H1 (cell line): ENCODE results near the gene YOD1. TPM values are rescaled to one million over a fixed set of nuclear protein-coding genes. Genes with fewer than 3 reads are reported as not detected.

Experiments used
- CTCF ChIA-PET: fragments of 300-600 bp; sonication (Branson Sonifier 250); formaldehyde crosslinking; loops from one replicate; lab custom pipeline; 2021; ENCODE audit not compliant: partially characterized antibody; lab: Charles Lee
- POLR2A ChIA-PET: fragments of 300-600 bp; sonication (Branson Sonifier 250); formaldehyde crosslinking; loops from one replicate; lab custom pipeline; 2021; ENCODE audit warnings: inconsistent platforms; ENCODE audit not compliant: partially characterized antibody; lab: Charles Lee
- DNase-seq, 2 experiments: peaks; one replicate each; pipeline versions ENCODE4 v3.0.0 to v3.0.0-alpha.2; 2010 to 2022; ENCODE audit warnings: low spot score in 2 of 2, low read depth in 1 of 2, mixed read lengths in 1 of 2
- FAIRE-seq: peaks from 2 replicates; lab custom pipeline; 2011; peaks lifted over from hg19 to GRCh38; lab: Jason Lieb, UNC
- H2AFZ ChIP-seq: 2 replicates; pipeline ENCODE4 v1.8.1; 2012; ENCODE audit warnings: low read length, inconsistent platforms
- H2AK5ac ChIP-seq: 2 replicates; pipeline ENCODE4 v1.6.1; 2013; ENCODE audit warnings: low read depth, low read length
- H2BK120ac ChIP-seq: replicated peaks from 2 replicates; pipeline ENCODE3; 2013; ENCODE audit warnings: low read depth, low read length, inconsistent platforms
- H2BK12ac ChIP-seq: 2 replicates; pipeline ENCODE4 v1.6.1; 2013; ENCODE audit warnings: low read depth, low read length
- H2BK15ac ChIP-seq: 2 replicates; pipeline ENCODE4 v1.6.1; 2013; ENCODE audit warnings: low read length
- H2BK20ac ChIP-seq: 2 replicates; pipeline ENCODE4 v1.6.1; 2013; ENCODE audit warnings: low read length
- H2BK5ac ChIP-seq: 2 replicates; pipeline ENCODE4 v1.6.1; 2013; ENCODE audit warnings: low read depth, low read length
- H3K14ac ChIP-seq: 2 replicates; pipeline ENCODE4 v1.6.1; 2013; ENCODE audit warnings: inconsistent platforms; ENCODE audit not compliant: insufficient read length
- H3K18ac ChIP-seq: 2 replicates; pipeline ENCODE4 v1.6.1; 2013; ENCODE audit warnings: low read length; ENCODE audit errors: extremely low read depth
- H3K23ac ChIP-seq: 2 replicates; pipeline ENCODE4 v1.6.1; 2013; ENCODE audit warnings: inconsistent platforms; ENCODE audit not compliant: insufficient read length
- H3K23me2 ChIP-seq: 2 replicates; pipeline ENCODE4 v1.6.1; 2013; ENCODE audit warnings: low read depth, low read length
- H3K27ac ChIP-seq: 2 replicates; pipeline ENCODE4 v1.6.1; 2011; ENCODE audit warnings: low read depth, low read length, inconsistent platforms
- H3K27me3 ChIP-seq, 4 experiments: replicated peaks in 1 of 4; 1 replicate in 1 of 4; 2 replicates in 3 of 4; pipeline versions ENCODE4 v1.6.1 to v1.8.1; 2011 to 2013; ENCODE audit warnings: low read length in 3 of 4, mild to moderate bottlenecking in 3 of 4, inconsistent platforms in 2 of 4, mixed read lengths in 2 of 4, moderate library complexity in 1 of 4; ENCODE audit not compliant: control insufficient read depth in 3 of 4, insufficient read depth in 3 of 4; ENCODE audit errors: extremely low read depth in 1 of 4
- H3K36me3 ChIP-seq, 4 experiments: 2 replicates each; pipeline versions ENCODE4 v1.6.1 to v1.8.1; 2011 to 2013; ENCODE audit warnings: mild to moderate bottlenecking in 4 of 4, low read length in 3 of 4, moderate library complexity in 2 of 4, control low read depth in 1 of 4, inconsistent platforms in 1 of 4; ENCODE audit not compliant: insufficient read depth in 4 of 4, control insufficient read depth in 2 of 4
- H3K4ac ChIP-seq: replicated peaks from 2 replicates; pipeline ENCODE3; 2013; ENCODE audit warnings: low read length, low read depth, mixed read lengths, inconsistent platforms; ENCODE audit not compliant: insufficient read length
- H3K4me1 ChIP-seq, 4 experiments: replicated peaks in 1 of 4; 1 replicate in 1 of 4; 2 replicates in 3 of 4; pipeline versions ENCODE4 v1.6.1 to v1.8.1; 2011 to 2013; ENCODE audit warnings: low read length in 3 of 4, inconsistent platforms in 2 of 4, mixed read lengths in 1 of 4; ENCODE audit not compliant: insufficient read depth in 4 of 4, control insufficient read depth in 3 of 4
- H3K4me2 ChIP-seq, 2 experiments: 2 replicates each; pipeline versions ENCODE4 v1.6.1 to v1.8.1; 2011 to 2013; ENCODE audit warnings: low read depth in 2 of 2, low read length in 2 of 2, control low read depth in 1 of 2, inconsistent platforms in 1 of 2, mild to moderate bottlenecking in 1 of 2; ENCODE audit not compliant: insufficient read depth in 1 of 2
- H3K4me3 ChIP-seq, 4 experiments: fragments of 200-600, 300-600 bp in 1 of 4; sonication (generic), shearing (Covaris generic), sonication (Bioruptor Twin) in 1 of 4; 2 replicates each; pipeline versions ENCODE4 v1.5.1 to v1.8.1; 2011 to 2016; ENCODE audit warnings: low read length in 4 of 4, low read depth in 3 of 4, control low read depth in 2 of 4, inconsistent platforms in 2 of 4, mild to moderate bottlenecking in 2 of 4, mixed read lengths in 1 of 4, moderate library complexity in 1 of 4; ENCODE audit not compliant: insufficient read depth in 2 of 4; ENCODE audit errors: extremely low read depth in 1 of 4
- H3K56ac ChIP-seq: replicated peaks from 2 replicates; pipeline ENCODE3; 2013; ENCODE audit warnings: low read depth, mild to moderate bottlenecking, mixed read lengths, low read length, inconsistent platforms; ENCODE audit not compliant: insufficient read length
- H3K79me1 ChIP-seq: 2 replicates; pipeline ENCODE4 v1.6.1; 2013; ENCODE audit warnings: low read depth, low read length, control low read depth
- H3K79me2 ChIP-seq, 2 experiments: 2 replicates each; pipeline versions ENCODE4 v1.6.1 to v1.8.1; 2012 to 2013; ENCODE audit warnings: low read length in 2 of 2, mild to moderate bottlenecking in 2 of 2, inconsistent platforms in 1 of 2; ENCODE audit not compliant: insufficient read depth in 2 of 2, control insufficient read depth in 1 of 2
- H3K9ac ChIP-seq, 4 experiments: replicated peaks in 1 of 4; 1 replicate in 1 of 4; 2 replicates in 3 of 4; pipeline versions ENCODE4 v1.6.1 to v1.8.1; 2011 to 2013; ENCODE audit warnings: low read depth in 3 of 4, low read length in 3 of 4, control low read depth in 2 of 4, mild to moderate bottlenecking in 2 of 4, moderate library complexity in 2 of 4, inconsistent platforms in 1 of 4; ENCODE audit errors: extremely low read depth in 1 of 4
- H3K9me3 ChIP-seq, 2 experiments: 2 replicates each; pipeline versions ENCODE4 v1.6.1 to v1.8.1; 2012 to 2013; ENCODE audit warnings: mild to moderate bottlenecking in 2 of 2, moderate library complexity in 2 of 2, control low read depth in 1 of 2, inconsistent platforms in 1 of 2, low read depth in 1 of 2, low read length in 1 of 2, mixed read lengths in 1 of 2; ENCODE audit not compliant: insufficient read depth in 2 of 2
- H4K20me1 ChIP-seq, 2 experiments: replicated peaks in 1 of 2; 2 replicates each; pipeline versions ENCODE3 to v1.8.1; 2011 to 2013; ENCODE audit warnings: inconsistent platforms in 2 of 2, low read length in 2 of 2, mild to moderate bottlenecking in 1 of 2; ENCODE audit not compliant: insufficient read depth in 2 of 2, control insufficient read depth in 1 of 2
- H4K5ac ChIP-seq: 2 replicates; pipeline ENCODE4 v1.6.1; 2013; ENCODE audit warnings: low read length, low read depth, mixed read lengths, inconsistent platforms; ENCODE audit not compliant: insufficient read length
- H4K8ac ChIP-seq: 2 replicates; pipeline ENCODE4 v1.8.0; 2013; ENCODE audit warnings: mild to moderate bottlenecking, moderate library complexity, low read length, inconsistent platforms; ENCODE audit not compliant: insufficient read depth; ENCODE audit errors: extremely low read depth
- H4K91ac ChIP-seq: replicated peaks from 2 replicates; pipeline ENCODE3; 2013; ENCODE audit warnings: low read length, mixed read lengths, inconsistent platforms; ENCODE audit not compliant: insufficient read length
- EZH2 ChIP-seq: fragments of 200-600 bp; sonication (generic); IDR thresholded peaks from 2 replicates; pipeline ENCODE4 v1.7.1; 2012; ENCODE audit warnings: low read depth, mild to moderate bottlenecking, moderate library complexity, low read length, inconsistent platforms; ENCODE audit not compliant: severe bottlenecking
- GTF2F1 ChIP-seq: IDR thresholded peaks from 2 replicates; pipeline ENCODE4 v1.6.1; 2012; ENCODE audit warnings: low read depth, low read length, improper control_type of control experiment, borderline replicate concordance
- KDM4A ChIP-seq: IDR thresholded peaks from one replicate; pipeline ENCODE4 v1.7.1; 2012; ENCODE audit warnings: low read depth, mild to moderate bottlenecking, moderate library complexity, low read length, inconsistent platforms; ENCODE audit not compliant: severe bottlenecking
- MAFK ChIP-seq: IDR thresholded peaks from 2 replicates; pipeline ENCODE4 v1.6.1; 2012; ENCODE audit warnings: low read depth, mild to moderate bottlenecking, improper control_type of control experiment, low read length
- NANOG ChIP-seq: IDR thresholded peaks from 2 replicates; pipeline ENCODE4 v1.6.1; 2011; ENCODE audit warnings: low read length, low read depth, mild to moderate bottlenecking, inconsistent platforms; ENCODE audit not compliant: insufficient read depth, poor library complexity, severe bottlenecking
- POLR2A ChIP-seq, 2 experiments: IDR thresholded peaks; 1 replicate in 1 of 2; 2 replicates in 1 of 2; pipeline ENCODE4 v1.6.1; 2011; ENCODE audit warnings: low read depth in 2 of 2, low read length in 2 of 2, mild to moderate bottlenecking in 2 of 2; ENCODE audit errors: control extremely low read depth in 1 of 2
- POU5F1 ChIP-seq: IDR thresholded peaks from 2 replicates; pipeline ENCODE4 v1.6.1; 2011; ENCODE audit warnings: low read depth, mild to moderate bottlenecking, low read length, moderate library complexity
- RBBP5 ChIP-seq: IDR thresholded peaks from 2 replicates; pipeline ENCODE4 v1.7.1; 2012; ENCODE audit warnings: low read depth, mild to moderate bottlenecking, inconsistent platforms, low read length, moderate library complexity, borderline replicate concordance
- RFX5 ChIP-seq: IDR thresholded peaks from 2 replicates; pipeline ENCODE4 v1.6.1; 2011; ENCODE audit warnings: low read depth, low read length, improper control_type of control experiment, borderline replicate concordance
- SIRT6 ChIP-seq: IDR thresholded peaks from one replicate; pipeline ENCODE4 v1.7.1; 2012; ENCODE audit warnings: low read length, inconsistent platforms
- SP2 ChIP-seq: IDR thresholded peaks from 2 replicates; pipeline ENCODE4 v1.6.1; 2012; ENCODE audit warnings: mild to moderate bottlenecking, low read length, inconsistent platforms
- SP4 ChIP-seq: IDR thresholded peaks from 2 replicates; pipeline ENCODE4 v1.6.1; 2012; ENCODE audit warnings: low read length, inconsistent platforms
- TCF12 ChIP-seq: IDR thresholded peaks from 2 replicates; pipeline ENCODE4 v1.6.1; 2011; ENCODE audit warnings: low read depth, mild to moderate bottlenecking, low read length
- WGBS, 2 experiments: shearing (Covaris generic) in 1 of 2; methylation state at CpG; one replicate each; pipeline versions ENCODE4 v1.1.6 to v1.1.7; 2013 to 2015; ENCODE audit warnings: low lambda C conversion rate in 2 of 2, mixed read lengths in 2 of 2, inconsistent platforms in 1 of 2, low coverage in 1 of 2, missing lambda C conversion rate in 1 of 2; ENCODE audit not compliant: insufficient replicate concordance in 2 of 2, insufficient coverage in 1 of 2, insufficient read length in 1 of 2; ENCODE audit errors: extremely low coverage in 1 of 2, missing lambda C conversion rate in 1 of 2; 5-methylcytosine and 5-hydroxymethylcytosine counted together
- polyA plus RNA-seq, 7 experiments: library from polyadenylated mRNA; depleted of rRNA in 3 of 7; stranded (reverse) in 5 of 7; unstranded in 2 of 7; fragments of >200 nt in 5 of 7; fragments of 200-250 nt in 2 of 7; gene quantifications; 1 replicate in 5 of 7; 2 replicates in 1 of 7; 4 replicates in 1 of 7; pipeline versions ENCODE4 v1.2.1 to v1.2.3, GENCODE V29; 2011 to 2013; ENCODE audit warnings: missing spikeins in 2 of 7, mixed read lengths in 2 of 7
- total RNA-seq: library from RNA; stranded (reverse); fragmentation: NEBNext Ultra II Directional; extraction: Animal tissue kit (Norgen Biotek cat#: 25700); gene quantifications from 2 replicates; pipeline ENCODE4 v1.2.1, GENCODE V29; 2021

Gene YOD1
- total and polyA plus RNA-seq, 2 of the 8 experiments (the other 6 are each of a cell fraction or from before 2014, with no cell fraction given), result 1.9 to 11.8 TPM

- TF ChIP-seq RBBP5, result no peak
- TF ChIP-seq POLR2A (IDR thresholded peaks at IDR 0.05; ENCODE audit: control extremely low read depth in 1 of 2, low read depth in 2 of 2, low read length in 2 of 2), result no peak
- TF ChIP-seq EZH2, result no peak
- TF ChIP-seq SP2, result no peak
- TF ChIP-seq RFX5, result no peak
- TF ChIP-seq MAFK, result no peak
- TF ChIP-seq SP4, result no peak
- no peak for TF ChIP-seq POU5F1
- TF ChIP-seq TCF12, result no peak
- no peak for TF ChIP-seq NANOG
- no peak for TF ChIP-seq KDM4A
- no peak for TF ChIP-seq SIRT6
- TF ChIP-seq GTF2F1, result no peak
- Histone ChIP-seq H4K91ac (no peak overlapping the region), H2BK15ac (no peak overlapping the region), H3K23me2 (no peaks in the 10 kb centered on the region), H4K5ac (no peak overlapping the region), H3K14ac (no peak overlapping the region), H3K79me2 (no peaks in the 10 kb centered on the region), H3K36me3 (peaks cover 2 to 30% (median 18%) of the 10 kb centered on the region in 4 experiments; a peak in 7 of 8 replicates), H3K56ac (no peak overlapping the region), H3K18ac (no peak overlapping the region), H3K9me3 (no peaks in the 10 kb centered on the region), H2AK5ac (no peak overlapping the region), H2BK5ac (no peak overlapping the region), H2BK20ac (no peak overlapping the region), H3K4ac (no peak overlapping the region), H3K4me2 (no peak overlapping the region), H3K79me1 (no peaks in the 10 kb centered on the region), H2AFZ (no peak overlapping the region), H3K23ac (no peak overlapping the region), H4K20me1 (no peaks in the 10 kb centered on the region), H3K9ac (no peak overlapping the region), H4K8ac (no peak overlapping the region), H3K4me1 (peaks cover 0 to 3% (median 1%) of the 10 kb centered on the region in 4 experiments; a peak in 2 of 7 replicates), H3K27ac (no peak overlapping the region), H3K4me3 (no peak overlapping the region), H2BK120ac (no peak overlapping the region), H3K27me3 (no peaks in the 10 kb centered on the region), H2BK12ac (no peak overlapping the region)
- DNase-seq (no peak), FAIRE-seq (no peak)
- POLR2A ChIA-PET, result no interaction called here
- CTCF ChIA-PET, result interaction anchor here (3.4 kb wide), 1 partner anchor 12 kb away, joined by 21 read pairs; no protein-coding TSS in a partner anchor
- 91% methylated on average over 1 of the region's 1 CpG; no CpG with 5 or more reads in 1 of the 2 experiments for WGBS, 2 experiments
These were observed 11.1 kb upstream of the YOD1 start for GRCh38 chr1:207062058-207062457.
